Kidney epithelial cell (primary cell): ENCODE measurements around the gene ELMO1. TPM values are rescaled to one million over a fixed set of nuclear protein-coding genes. Genes with fewer than 3 reads are reported as not detected.

Experiments
- DNase-seq: peaks from one replicate; pipeline ENCODE4 v3.0.0-alpha.2; 2010; ENCODE audit warnings: low read depth
- H3K27me3 ChIP-seq: 2 replicates; pipeline ENCODE4 v1.6.0; 2011; ENCODE audit warnings: low read length; ENCODE audit not compliant: control insufficient read depth, insufficient read depth
- H3K36me3 ChIP-seq: 2 replicates; pipeline ENCODE4 v1.5.1; 2011; ENCODE audit warnings: low read length; ENCODE audit not compliant: control insufficient read depth, insufficient read depth
- H3K4me3 ChIP-seq: 2 replicates; pipeline ENCODE4 v1.5.1; 2011; ENCODE audit warnings: low read depth, mild to moderate bottlenecking, control low read depth, low read length
- CTCF ChIP-seq: IDR thresholded peaks from 2 replicates; pipeline ENCODE4 v1.5.1; 2011; ENCODE audit warnings: mild to moderate bottlenecking, moderate library complexity, low read length, control low read depth, inconsistent platforms; ENCODE audit not compliant: insufficient read depth, poor library complexity, severe bottlenecking
- total RNA-seq: library from RNA; depleted of rRNA; stranded (reverse); fragments of >200 nt; gene quantifications from 2 replicates; pipeline ENCODE4 v1.2.3, GENCODE V29; 2015

The ELMO1 gene
- total RNA-seq, 1 donor from 2014 or later, result 11.4 TPM

GRCh38 chr7:36906956-36907635, 541.6 kb downstream of the ELMO1 start:
- Histone ChIP-seq H3K4me3 (no peak overlapping the region), H3K36me3 (no peaks in the 10 kb centered on the region), H3K27me3 (no peaks in the 10 kb centered on the region)
- no peak for TF ChIP-seq CTCF
- no peak for DNase-seq

- no peak overlapping the region for H3K4me3 ChIP-seq
- H3K27me3 ChIP-seq, result no peaks in the 10 kb centered on the region
- DNase-seq, result no peak
- H3K36me3 ChIP-seq, result no peaks in the 10 kb centered on the region
- TF ChIP-seq CTCF, result no peak
These were observed 542.2 kb downstream of the ELMO1 start for GRCh38 chr7:36906448-36906847.

GRCh38 chr7:36905841-36906240, 542.8 kb downstream of the ELMO1 start:
- TF ChIP-seq CTCF, result no peak
- H3K36me3 ChIP-seq, result no peaks in the 10 kb centered on the region
- no peak for DNase-seq
- no peak overlapping the region for H3K4me3 ChIP-seq
- H3K27me3 ChIP-seq, result no peaks in the 10 kb centered on the region

- no peak for TF ChIP-seq CTCF
- no peak for DNase-seq
- Histone ChIP-seq H3K36me3 (no peaks in the 10 kb centered on the region), H3K4me3 (no peak overlapping the region), H3K27me3 (no peaks in the 10 kb centered on the region)
These were observed 543.9 kb downstream of the ELMO1 start for GRCh38 chr7:36904802-36905201.

- no peak for DNase-seq
- H3K4me3 ChIP-seq, result no peak overlapping the region
- H3K36me3 ChIP-seq, result no peaks in the 10 kb centered on the region
- no peak for TF ChIP-seq CTCF
- H3K27me3 ChIP-seq, result no peaks in the 10 kb centered on the region
These were observed 544.6 kb downstream of the ELMO1 start for GRCh38 chr7:36904101-36904500.
